AG04450 (cell line): Measurements from ENCODE around the gene DDRGK1. TPM values are rescaled to one million over a fixed set of nuclear protein-coding genes. Genes with fewer than 3 reads are reported as not detected.
A peak's percentile ranks its signal among the peaks of the same experiment; 100 is the strongest.

Source experiments
- CTCF ChIA-PET: fragments of 300-600, 350-600 bp; formaldehyde crosslinking; extraction: SDS; loops from one replicate; lab custom pipeline; 2022; ENCODE audit warnings: antibody characterized with exemption, inconsistent platforms; lab: Charles Lee
- POLR2A ChIA-PET: fragments of 350-600 bp; formaldehyde crosslinking; extraction: SDS; loops from one replicate; lab custom pipeline; 2021; ENCODE audit warnings: antibody characterized with exemption, inconsistent platforms; lab: Yijun Ruan, JAX
- DNase-seq: peaks from one replicate; pipeline ENCODE4 v3.0.0-alpha.2; 2011; ENCODE audit warnings: low read depth, low spot score
- H3K27ac ChIP-seq: one replicate; pipeline ENCODE4 v1.5.1; 2012; ENCODE audit warnings: low read depth, low read length, control low read depth
- H3K27me3 ChIP-seq: one replicate; pipeline ENCODE4 v1.6.0; 2012; ENCODE audit warnings: low read length; ENCODE audit not compliant: control insufficient read depth, insufficient read depth
- H3K4me3 ChIP-seq: 2 replicates; pipeline ENCODE4 v1.5.1; 2011; ENCODE audit warnings: mild to moderate bottlenecking, low read depth, low read length, control low read depth
- H3K9me3 ChIP-seq: 2 replicates; pipeline ENCODE4 v1.5.1; 2012; ENCODE audit warnings: low read length; ENCODE audit not compliant: control insufficient read depth, insufficient read depth
- polyA plus RNA-seq: library from polyadenylated mRNA; depleted of rRNA; stranded (reverse); fragments of >200 nt; gene quantifications from 2 replicates; pipeline ENCODE4 v1.2.3, GENCODE V29; 2011
- TF ChIP-seq, protein P1 (sequence below): IDR thresholded peaks from 2 replicates; pipeline ENCODE4 v1.5.1; 2011; ENCODE audit warnings: low read depth, low read length, control low read depth, inconsistent platforms

DDRGK1 gene
- polyA plus RNA-seq, 1 experiment: 24.7 TPM

DNA sequence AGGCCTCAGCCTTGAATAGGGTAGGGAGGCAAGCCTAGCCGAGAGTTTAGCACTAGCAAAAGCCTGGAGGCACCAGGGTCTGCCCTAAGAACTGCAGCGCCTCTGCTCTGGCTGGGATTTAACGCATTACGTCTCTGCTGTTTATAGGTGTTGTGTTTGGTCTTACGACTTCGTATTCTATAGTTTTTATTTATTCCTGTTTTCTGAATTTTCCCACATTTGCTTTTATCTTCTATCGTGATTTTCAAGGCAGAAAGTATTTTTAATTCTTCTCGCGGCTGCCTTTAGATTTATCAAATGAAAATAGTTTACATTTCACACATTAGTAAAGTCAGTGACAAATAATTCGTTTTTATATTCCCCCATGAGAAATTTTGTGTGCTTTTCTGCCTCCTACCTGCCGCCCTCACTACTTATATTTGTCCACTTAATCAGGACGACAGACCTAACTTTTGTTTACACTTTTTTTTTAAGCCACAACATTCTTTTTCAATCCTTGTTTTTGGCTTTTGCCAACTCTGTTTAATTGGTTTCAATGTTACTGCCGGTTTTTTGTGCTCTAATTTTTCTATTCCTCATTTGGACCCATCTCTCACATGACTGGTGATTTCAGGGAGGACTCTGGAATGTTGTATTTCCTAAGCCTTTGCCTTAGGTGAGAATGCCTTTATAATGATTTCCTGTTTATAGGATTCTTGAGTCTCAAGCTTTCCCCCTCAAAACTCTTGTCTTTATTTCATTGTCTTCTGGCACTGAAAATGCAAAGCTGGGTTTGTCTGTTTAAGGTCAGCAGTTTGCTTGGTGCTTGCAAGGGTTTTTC, 29.8 kb downstream of the DDRGK1 start:
- POLR2A ChIA-PET: interaction anchor here (0.7 kb wide), 1 partner anchor 12 kb away, joined by 3 read pairs; no protein-coding TSS in a partner anchor
- DNase-seq: no peak

GRCh38 chr20:3173610-3174441, 30.7 kb downstream of the DDRGK1 start:
- H3K27me3 ChIP-seq: peaks cover 24% of the 10 kb centered on the region
- H3K9me3 ChIP-seq: peaks cover 3% of the 10 kb centered on the region; the same call in 1 of the 2 replicates
- POLR2A ChIA-PET: no interaction called here
- CTCF ChIA-PET: no interaction called here
- no peak overlapping the region for H3K27ac ChIP-seq
- peak; percentile 23 for DNase-seq
- TF ChIP-seq, protein P1, sequence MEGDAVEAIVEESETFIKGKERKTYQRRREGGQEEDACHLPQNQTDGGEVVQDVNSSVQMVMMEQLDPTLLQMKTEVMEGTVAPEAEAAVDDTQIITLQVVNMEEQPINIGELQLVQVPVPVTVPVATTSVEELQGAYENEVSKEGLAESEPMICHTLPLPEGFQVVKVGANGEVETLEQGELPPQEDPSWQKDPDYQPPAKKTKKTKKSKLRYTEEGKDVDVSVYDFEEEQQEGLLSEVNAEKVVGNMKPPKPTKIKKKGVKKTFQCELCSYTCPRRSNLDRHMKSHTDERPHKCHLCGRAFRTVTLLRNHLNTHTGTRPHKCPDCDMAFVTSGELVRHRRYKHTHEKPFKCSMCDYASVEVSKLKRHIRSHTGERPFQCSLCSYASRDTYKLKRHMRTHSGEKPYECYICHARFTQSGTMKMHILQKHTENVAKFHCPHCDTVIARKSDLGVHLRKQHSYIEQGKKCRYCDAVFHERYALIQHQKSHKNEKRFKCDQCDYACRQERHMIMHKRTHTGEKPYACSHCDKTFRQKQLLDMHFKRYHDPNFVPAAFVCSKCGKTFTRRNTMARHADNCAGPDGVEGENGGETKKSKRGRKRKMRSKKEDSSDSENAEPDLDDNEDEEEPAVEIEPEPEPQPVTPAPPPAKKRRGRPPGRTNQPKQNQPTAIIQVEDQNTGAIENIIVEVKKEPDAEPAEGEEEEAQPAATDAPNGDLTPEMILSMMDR: no peak
- H3K4me3 ChIP-seq: peak overlapping the region; percentile 76

More for the DNA sequence above, 29.8 kb downstream of the DDRGK1 start:
- TF ChIP-seq, protein P1: no peak
- Histone ChIP-seq H3K4me3 (peak overlapping the region; percentile 76), H3K27me3 (peaks cover 23% of the 10 kb centered on the region), H3K27ac (no peak overlapping the region), H3K9me3 (peaks cover 3% of the 10 kb centered on the region; the same call in 1 of the 2 replicates)
- CTCF ChIA-PET: no interaction called here

- no peak for DNase-seq
- H3K4me3 ChIP-seq: peak within 1 kb of the TSS; percentile 82
- ChIA-PET CTCF (interaction anchor here (1.5 kb wide), 1 partner anchor 14 kb away, joined by 6 read pairs; no protein-coding TSS in a partner anchor), POLR2A (no interaction called here)
- TF ChIP-seq, protein P1: no peak
- peak within 1 kb of the TSS; percentile 11 for H3K27ac ChIP-seq
- H3K9me3 ChIP-seq: peaks cover 3% of the 10 kb centered on the region; the same call in 1 of the 2 replicates
- H3K27me3 ChIP-seq: peaks cover 30% of the 10 kb centered on the region
Measured at GRCh38 chr20:3172933-3173609, 31.4 kb downstream of the DDRGK1 start, which contains the start of gene LZTS3. LZTS3 (minus strand) TSS chr20:3173549; CDS start chr20:3167163, 6,386 bp downstream.

DNA sequence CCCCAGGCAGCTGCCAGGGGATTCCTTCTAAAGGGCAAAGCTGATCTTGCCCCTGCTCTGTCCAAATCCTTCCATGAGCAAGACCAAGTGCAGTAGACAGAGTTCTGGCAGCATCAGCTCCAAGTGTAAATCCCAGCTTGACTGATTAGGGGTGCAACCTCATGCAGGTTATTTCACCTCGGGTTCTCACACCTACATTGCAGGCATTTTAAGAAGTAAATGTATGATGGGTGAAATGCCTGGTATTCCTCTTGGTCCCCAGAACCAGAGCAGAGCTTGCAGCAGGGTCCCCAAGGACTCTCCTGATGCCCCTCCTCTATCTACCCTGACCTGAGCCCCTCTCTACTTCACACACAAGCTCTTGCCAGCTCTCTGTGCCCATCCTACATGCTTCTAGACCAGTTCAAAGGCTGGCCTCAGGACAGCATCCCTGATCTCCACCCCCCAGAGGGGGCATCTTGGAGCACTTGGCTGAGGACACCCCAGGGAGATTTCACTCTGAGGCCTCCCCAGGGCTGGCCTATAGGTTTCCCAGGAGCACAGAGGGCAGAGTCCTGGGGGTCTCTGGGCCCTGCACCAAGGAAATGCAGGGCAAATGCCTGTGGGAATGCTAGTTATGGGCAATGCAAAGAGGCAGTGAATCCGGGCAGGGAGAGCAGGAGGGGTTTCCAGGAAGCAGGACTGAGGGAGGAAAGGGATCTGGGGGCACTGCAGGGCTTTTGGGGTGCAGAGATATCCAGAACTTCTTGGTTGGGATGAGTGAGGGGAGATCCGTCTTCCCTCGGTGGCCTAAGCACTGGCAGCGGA, 32.2 kb downstream of the DDRGK1 start:
- Histone ChIP-seq H3K4me3 (peak overlapping the region; percentile 82), H3K27ac (no peak overlapping the region), H3K27me3 (peaks cover 34% of the 10 kb centered on the region), H3K9me3 (peaks cover 3% of the 10 kb centered on the region; the same call in 1 of the 2 replicates)
- ChIA-PET CTCF (interaction anchor here (0.7 to 1.5 kb wide), 3 partner anchors 12 to 119 kb away, joined by 3 to 6 read pairs (median 5); no protein-coding TSS in a partner anchor), POLR2A (no interaction called here)
- DNase-seq: no peak
- TF ChIP-seq, protein P1: no peak
